ENCODE measurements around the gene SIDT2.

DNA sequence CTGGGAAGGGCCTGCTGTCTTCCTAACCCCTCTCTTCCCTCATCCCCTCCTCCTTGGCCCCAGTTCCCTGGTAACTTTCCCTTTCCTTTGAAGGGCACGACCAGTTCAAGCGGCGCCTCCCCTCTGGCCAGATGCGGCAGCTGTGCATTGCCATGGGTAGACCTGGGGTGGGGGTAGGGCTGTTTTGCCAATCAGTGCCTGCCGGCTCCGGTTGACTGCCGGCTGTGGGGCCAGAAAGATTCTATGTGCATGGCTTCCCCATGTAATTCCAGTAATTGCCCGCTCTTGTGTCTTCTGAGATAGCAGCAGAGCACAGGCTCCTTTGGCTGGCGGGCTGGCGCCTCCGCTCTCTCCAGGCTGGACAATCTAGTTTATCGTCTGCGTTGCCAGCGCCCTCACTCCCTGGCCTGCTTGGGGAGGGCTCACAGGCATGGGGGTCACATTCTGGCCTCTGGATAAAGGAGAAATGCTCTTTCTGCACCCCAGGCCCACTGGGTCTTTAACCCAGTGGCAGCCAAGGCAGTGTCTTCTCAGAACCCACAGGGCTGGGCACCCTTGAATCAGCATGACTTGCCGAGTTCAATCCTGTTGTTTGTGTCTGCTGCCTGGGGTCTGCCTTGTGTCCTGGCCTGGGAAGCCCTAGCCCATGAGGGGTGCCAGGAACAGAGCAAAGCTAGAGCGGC, 9.4 kb downstream of the SIDT2 start:
- TF ChIP-seq, protein P1, sequence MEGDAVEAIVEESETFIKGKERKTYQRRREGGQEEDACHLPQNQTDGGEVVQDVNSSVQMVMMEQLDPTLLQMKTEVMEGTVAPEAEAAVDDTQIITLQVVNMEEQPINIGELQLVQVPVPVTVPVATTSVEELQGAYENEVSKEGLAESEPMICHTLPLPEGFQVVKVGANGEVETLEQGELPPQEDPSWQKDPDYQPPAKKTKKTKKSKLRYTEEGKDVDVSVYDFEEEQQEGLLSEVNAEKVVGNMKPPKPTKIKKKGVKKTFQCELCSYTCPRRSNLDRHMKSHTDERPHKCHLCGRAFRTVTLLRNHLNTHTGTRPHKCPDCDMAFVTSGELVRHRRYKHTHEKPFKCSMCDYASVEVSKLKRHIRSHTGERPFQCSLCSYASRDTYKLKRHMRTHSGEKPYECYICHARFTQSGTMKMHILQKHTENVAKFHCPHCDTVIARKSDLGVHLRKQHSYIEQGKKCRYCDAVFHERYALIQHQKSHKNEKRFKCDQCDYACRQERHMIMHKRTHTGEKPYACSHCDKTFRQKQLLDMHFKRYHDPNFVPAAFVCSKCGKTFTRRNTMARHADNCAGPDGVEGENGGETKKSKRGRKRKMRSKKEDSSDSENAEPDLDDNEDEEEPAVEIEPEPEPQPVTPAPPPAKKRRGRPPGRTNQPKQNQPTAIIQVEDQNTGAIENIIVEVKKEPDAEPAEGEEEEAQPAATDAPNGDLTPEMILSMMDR (IDR thresholded peaks at IDR 0.05): no peak
- TF ChIP-seq POLR2A (IDR thresholded peaks at IDR 0.05): no peak

Measured in uterus (tissue), 2 donors.